ENCODE measurements around the gene SMC6. TPM values are rescaled to one million over a fixed set of nuclear protein-coding genes. Genes with fewer than 3 reads are reported as not detected.

The SMC6 gene
- total and polyA plus RNA-seq, 12 donors = 4.2 to 18.6 (median 7.6) TPM

DNA sequence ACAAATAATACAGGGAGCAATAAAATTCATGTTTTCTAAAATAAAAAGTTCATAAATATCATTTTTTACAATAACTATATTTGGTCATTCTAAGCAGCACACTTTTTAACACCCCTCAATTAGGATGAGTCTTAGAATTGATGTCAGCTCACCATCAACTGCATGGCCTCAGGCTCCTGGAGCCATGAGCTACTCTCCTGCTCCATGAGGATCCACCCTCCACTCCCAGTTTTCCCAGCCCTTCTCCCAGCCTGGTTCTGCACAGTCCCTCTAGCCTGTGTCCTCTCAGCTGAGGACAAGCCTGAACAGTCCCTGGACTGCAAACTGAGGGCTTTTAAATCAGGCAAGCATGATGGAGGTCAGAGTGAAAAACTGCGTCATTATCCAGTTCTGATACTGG is 89.1 kb downstream of the SMC6 start:
- no peak overlapping the region for H3K4me3 ChIP-seq
- no peak for TF ChIP-seq POLR2A (IDR thresholded peaks at IDR 0.05)
- TF ChIP-seq, protein P1, sequence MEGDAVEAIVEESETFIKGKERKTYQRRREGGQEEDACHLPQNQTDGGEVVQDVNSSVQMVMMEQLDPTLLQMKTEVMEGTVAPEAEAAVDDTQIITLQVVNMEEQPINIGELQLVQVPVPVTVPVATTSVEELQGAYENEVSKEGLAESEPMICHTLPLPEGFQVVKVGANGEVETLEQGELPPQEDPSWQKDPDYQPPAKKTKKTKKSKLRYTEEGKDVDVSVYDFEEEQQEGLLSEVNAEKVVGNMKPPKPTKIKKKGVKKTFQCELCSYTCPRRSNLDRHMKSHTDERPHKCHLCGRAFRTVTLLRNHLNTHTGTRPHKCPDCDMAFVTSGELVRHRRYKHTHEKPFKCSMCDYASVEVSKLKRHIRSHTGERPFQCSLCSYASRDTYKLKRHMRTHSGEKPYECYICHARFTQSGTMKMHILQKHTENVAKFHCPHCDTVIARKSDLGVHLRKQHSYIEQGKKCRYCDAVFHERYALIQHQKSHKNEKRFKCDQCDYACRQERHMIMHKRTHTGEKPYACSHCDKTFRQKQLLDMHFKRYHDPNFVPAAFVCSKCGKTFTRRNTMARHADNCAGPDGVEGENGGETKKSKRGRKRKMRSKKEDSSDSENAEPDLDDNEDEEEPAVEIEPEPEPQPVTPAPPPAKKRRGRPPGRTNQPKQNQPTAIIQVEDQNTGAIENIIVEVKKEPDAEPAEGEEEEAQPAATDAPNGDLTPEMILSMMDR (IDR thresholded peaks at IDR 0.05) = no peak
- H3K4me1 ChIP-seq (replicated peaks in 1 of 2) = no peaks in the 10 kb centered on the region
- H3K27ac ChIP-seq = no peak overlapping the region
- no peak for DNase-seq
- H3K27me3 ChIP-seq = no peaks in the 10 kb centered on the region
- H3K9me3 ChIP-seq (replicated peaks in 1 of 3) = no peaks in the 10 kb centered on the region
- intact Hi-C loops (cut with DNase I) = no loop called here
- 94 to 100% (median 98%) methylated on average over 1 of the region's 1 CpG for WGBS, 4 donors
- H3K36me3 ChIP-seq (replicated peaks in 1 of 2) = peaks cover 0 to 8% of the 10 kb centered on the region in 2 donors

DNA sequence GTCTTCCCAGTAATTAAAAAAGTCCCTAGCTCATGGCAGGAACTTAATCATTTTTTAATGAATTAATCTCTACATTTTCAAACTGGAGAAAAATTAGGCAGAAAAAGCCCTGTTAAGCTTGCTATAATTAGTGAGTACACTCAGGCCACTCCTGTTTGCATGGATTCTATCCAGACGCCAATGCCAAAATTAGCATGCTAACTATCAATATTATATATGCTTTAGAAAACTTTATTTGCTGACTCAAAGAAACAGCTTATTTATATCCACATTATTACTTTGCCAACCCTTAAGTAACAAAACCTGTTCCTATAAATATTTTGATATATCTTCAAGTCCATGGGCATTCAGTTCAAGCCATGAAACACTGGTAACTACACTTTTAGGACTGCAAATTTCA is 90.9 kb downstream of the SMC6 start:
- Histone ChIP-seq H3K36me3 (replicated peaks in 1 of 2) (peaks cover 0 to 8% of the 10 kb centered on the region in 2 donors), H3K4me3 (no peak overlapping the region), H3K27me3 (no peaks in the 10 kb centered on the region), H3K4me1 (replicated peaks in 1 of 2) (no peaks in the 10 kb centered on the region), H3K9me3 (replicated peaks in 1 of 3) (no peaks in the 10 kb centered on the region), H3K27ac (no peak overlapping the region)
- intact Hi-C loops (cut with DNase I) = no loop called here
- no peak for TF ChIP-seq POLR2A (IDR thresholded peaks at IDR 0.05)
- TF ChIP-seq, protein P1 (IDR thresholded peaks at IDR 0.05) = no peak
- WGBS, 4 donors = 89 to 96% (median 93%) methylated on average over 1 of the region's 1 CpG
- DNase-seq = no peak

DNA sequence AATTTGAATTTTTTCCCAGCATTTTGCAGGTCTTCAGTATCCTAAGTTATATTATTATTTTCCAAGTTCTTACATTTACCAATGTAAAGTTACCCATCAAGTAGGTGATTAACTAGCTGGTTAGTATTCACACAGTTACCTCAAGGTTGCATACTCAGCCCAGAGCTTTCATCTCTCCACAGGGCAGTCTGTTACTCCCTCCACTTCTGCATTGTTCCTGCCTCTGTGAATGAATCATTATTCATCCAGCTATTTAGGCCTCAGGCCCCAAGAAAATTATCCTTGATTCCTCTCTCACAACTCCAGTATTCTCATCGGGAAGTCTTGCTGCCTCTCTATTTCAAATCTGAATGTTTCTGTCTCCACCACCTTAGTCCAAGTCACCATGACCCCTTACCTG is 92.2 kb downstream of the SMC6 start:
- H3K4me1 ChIP-seq (replicated peaks in 1 of 2) = no peaks in the 10 kb centered on the region
- no peak overlapping the region for H3K4me3 ChIP-seq
- H3K36me3 ChIP-seq (replicated peaks in 1 of 2) = peaks cover 0 to 8% of the 10 kb centered on the region in 2 donors
- intact Hi-C loops (cut with DNase I) = no loop called here
- WGBS, 4 donors = 56 to 59% (median 58%) methylated on average over 1 of the region's 1 CpG
- no peak overlapping the region for H3K27ac ChIP-seq
- H3K27me3 ChIP-seq = no peaks in the 10 kb centered on the region
- H3K9me3 ChIP-seq (replicated peaks in 1 of 3) = no peaks in the 10 kb centered on the region
- DNase-seq = no peak
- TF ChIP-seq, protein P1 (IDR thresholded peaks at IDR 0.05) = no peak
- TF ChIP-seq POLR2A (IDR thresholded peaks at IDR 0.05) = no peak

DNA sequence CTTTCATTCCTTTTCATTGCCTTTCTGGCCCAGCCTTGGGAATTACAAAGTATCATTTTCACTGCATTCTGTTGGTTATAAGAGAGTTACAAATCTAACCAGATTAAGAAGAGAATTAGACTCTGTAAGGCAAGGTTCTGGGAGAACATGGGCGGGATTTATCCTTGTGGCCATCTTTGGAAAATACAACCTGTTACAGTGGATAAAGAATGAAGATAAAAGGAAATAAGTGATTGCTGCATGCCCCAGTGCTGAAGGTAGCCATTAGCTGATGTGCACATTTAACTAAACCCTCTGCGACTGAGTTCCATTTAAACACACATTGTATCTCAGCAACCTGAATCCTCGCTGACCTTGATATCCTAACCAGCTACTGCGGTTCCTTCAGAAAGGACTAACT is 93.4 kb downstream of the SMC6 start:
- WGBS, 4 donors = 70 to 97% (median 78%) methylated on average over 4 of the region's 4 CpGs
- no peak overlapping the region for H3K4me3 ChIP-seq
- no peak overlapping the region for H3K27ac ChIP-seq
- H3K4me1 ChIP-seq (replicated peaks in 1 of 2) = no peaks in the 10 kb centered on the region
- intact Hi-C loops (cut with DNase I) = no loop called here
- peaks cover 0 to 6% of the 10 kb centered on the region in 2 donors for H3K36me3 ChIP-seq (replicated peaks in 1 of 2)
- DNase-seq = no peak
- TF ChIP-seq, protein P1 (IDR thresholded peaks at IDR 0.05) = no peak
- no peak for TF ChIP-seq POLR2A (IDR thresholded peaks at IDR 0.05)
- no peaks in the 10 kb centered on the region for H3K27me3 ChIP-seq
- H3K9me3 ChIP-seq (replicated peaks in 1 of 3) = no peaks in the 10 kb centered on the region

All from adrenal gland (tissue), 12 donors.